GM06990 (cell line): Measurements from ENCODE around the gene CBLIF.

Source experiments
- DNase-seq: peaks from one replicate; pipeline ENCODE4 v3.0.0-alpha.2; 2011; ENCODE audit not compliant: insufficient read length; ENCODE audit errors: extremely low read depth
- H3K27me3 ChIP-seq: replicated peaks from 2 replicates; pipeline ENCODE4 v1.6.0; 2011; ENCODE audit warnings: low read length; ENCODE audit not compliant: control insufficient read depth, insufficient read depth
- H3K36me3 ChIP-seq: 2 replicates; pipeline ENCODE4 v1.5.1; 2011; ENCODE audit warnings: low read length; ENCODE audit not compliant: control insufficient read depth, insufficient read depth
- H3K4me3 ChIP-seq: replicated peaks from 2 replicates; pipeline ENCODE4 v1.5.1; 2011; ENCODE audit warnings: low read depth, mild to moderate bottlenecking, control low read depth, low read length
- CTCF ChIP-seq: IDR thresholded peaks from 2 replicates; pipeline ENCODE4 v1.5.1; 2011; ENCODE audit warnings: low read length, control low read depth, mild to moderate bottlenecking, inconsistent platforms; ENCODE audit not compliant: insufficient read depth, poor library complexity, severe bottlenecking

CBLIF gene

GRCh38 chr11:59801981-59802638, 43.2 kb downstream of the CBLIF start:
- no peak for TF ChIP-seq CTCF

GRCh38 chr11:59801160-59801706, 44.1 kb downstream of the CBLIF start:
- DNase-seq = no peak
- H3K4me3 ChIP-seq = no peak overlapping the region
- H3K27me3 ChIP-seq = no peaks in the 10 kb centered on the region
- no peaks in the 10 kb centered on the region for H3K36me3 ChIP-seq
- no peak for TF ChIP-seq CTCF

More at GRCh38 chr11:59801981-59802638, 43.2 kb downstream of the CBLIF start:
- H3K36me3 ChIP-seq = peaks cover 2% of the 10 kb centered on the region
- H3K4me3 ChIP-seq = no peak overlapping the region
- no peaks in the 10 kb centered on the region for H3K27me3 ChIP-seq
- DNase-seq = no peak

- no peaks in the 10 kb centered on the region for H3K36me3 ChIP-seq
- no peak for TF ChIP-seq CTCF
- H3K27me3 ChIP-seq = no peaks in the 10 kb centered on the region
- no peak for DNase-seq
- H3K4me3 ChIP-seq = no peak overlapping the region
Measured at GRCh38 chr11:59800390-59801025, 44.8 kb downstream of the CBLIF start.

- Histone ChIP-seq H3K4me3 (no peak overlapping the region), H3K27me3 (no peaks in the 10 kb centered on the region), H3K36me3 (no peaks in the 10 kb centered on the region)
- DNase-seq = no peak
- TF ChIP-seq CTCF = no peak
Measured at GRCh38 chr11:59794417-59794816, 50.9 kb downstream of the CBLIF start.

- TF ChIP-seq CTCF = no peak
- no peak for DNase-seq
- Histone ChIP-seq H3K27me3 (no peaks in the 10 kb centered on the region), H3K4me3 (no peak overlapping the region), H3K36me3 (no peaks in the 10 kb centered on the region)
Measured at GRCh38 chr11:59792507-59792906, 52.8 kb downstream of the CBLIF start.

GRCh38 chr11:59791639-59792038, 53.7 kb downstream of the CBLIF start:
- Histone ChIP-seq H3K27me3 (no peaks in the 10 kb centered on the region), H3K4me3 (no peak overlapping the region), H3K36me3 (no peaks in the 10 kb centered on the region)
- no peak for DNase-seq
- TF ChIP-seq CTCF = no peak
